Body of pancreas (tissue), 4 donors: ENCODE data around the gene HLX. TPM values are rescaled to one million over a fixed set of nuclear protein-coding genes. Genes with fewer than 3 reads are reported as not detected.
A peak's percentile ranks its signal among the peaks of the same experiment; 100 is the strongest.

Experiments
- ATAC-seq: fragments of 150-250 bp; one replicate; pipeline ENCODE4 v1.9.1; 2016
- DNase-seq, 4 donors: peaks; one replicate each; pipeline ENCODE4 v3.0.0-alpha.2; 2019
- H3K27ac ChIP-seq, 4 donors: fragments of 200-600 bp; sonication (generic); 1 replicate in 3 of 4; 2 replicates in 1 of 4; pipeline versions ENCODE4 v1.5.1 to v1.6.1; 2016 to 2019; ENCODE audit warnings: mild to moderate bottlenecking in 1 of 4, mixed read lengths in 1 of 4, moderate library complexity in 1 of 4
- H3K27me3 ChIP-seq, 2 donors: fragments of 200-600 bp; sonication (generic); one replicate each; pipeline ENCODE4 v1.6.0; 2016; ENCODE audit warnings: mild to moderate bottlenecking in 1 of 2
- H3K36me3 ChIP-seq, 2 donors: fragments of 200-600 bp; sonication (generic); replicated peaks in 1 of 2; 2 replicates each; pipeline ENCODE4 v1.5.1; 2016; ENCODE audit warnings: low read depth in 2 of 2; ENCODE audit not compliant: insufficient read depth in 1 of 2
- H3K4me1 ChIP-seq: fragments of 200-600 bp; sonication (generic); one replicate; pipeline ENCODE4 v1.6.0; 2016
- H3K4me3 ChIP-seq, 2 donors: fragments of 200-600 bp; sonication (generic); 1 replicate in 1 of 2; 2 replicates in 1 of 2; pipeline ENCODE4 v1.5.1; 2016 to 2019
- H3K9me3 ChIP-seq, 3 donors: fragments of 200-600 bp; sonication (generic); 1 replicate in 2 of 3; 2 replicates in 1 of 3; pipeline ENCODE4 v1.5.1; 2016
- POLR2A ChIP-seq, 3 donors: fragments of 450-650 bp; IDR thresholded peaks; one replicate each; pipeline ENCODE4 v1.6.1; 2016; ENCODE audit warnings: antibody characterized with exemption in 3 of 3, mild to moderate bottlenecking in 2 of 3
- WGBS, 2 donors: methylation state at CpG; one replicate each; pipeline ENCODE4 v1.1.5; 2017; 5-methylcytosine and 5-hydroxymethylcytosine counted together
- intact Hi-C: fragments of 100-400 bp; cut with DNase I; formaldehyde crosslinking; loops from one replicate; pipeline ENCODE4 v1.15.1; 2023
- total RNA-seq, 2 donors: library from RNA; depleted of rRNA; stranded (reverse); fragments of >200 nt; gene quantifications; one replicate each; pipeline ENCODE4 v1.1.0, GENCODE V29; 2016
- TF ChIP-seq, protein P1 (sequence below), 7 experiments: fragments of 450-650 bp in 4 of 7; fragments of 200-600 bp in 3 of 7; sonication (generic) in 3 of 7; IDR thresholded peaks; one replicate each; pipeline ENCODE4 v1.5.1; 2016 to 2019; ENCODE audit warnings: antibody characterized with exemption in 7 of 7

Gene HLX
- total RNA-seq, 2 donors from 2014 or later, result 1.6 to 1.8 TPM

DNA sequence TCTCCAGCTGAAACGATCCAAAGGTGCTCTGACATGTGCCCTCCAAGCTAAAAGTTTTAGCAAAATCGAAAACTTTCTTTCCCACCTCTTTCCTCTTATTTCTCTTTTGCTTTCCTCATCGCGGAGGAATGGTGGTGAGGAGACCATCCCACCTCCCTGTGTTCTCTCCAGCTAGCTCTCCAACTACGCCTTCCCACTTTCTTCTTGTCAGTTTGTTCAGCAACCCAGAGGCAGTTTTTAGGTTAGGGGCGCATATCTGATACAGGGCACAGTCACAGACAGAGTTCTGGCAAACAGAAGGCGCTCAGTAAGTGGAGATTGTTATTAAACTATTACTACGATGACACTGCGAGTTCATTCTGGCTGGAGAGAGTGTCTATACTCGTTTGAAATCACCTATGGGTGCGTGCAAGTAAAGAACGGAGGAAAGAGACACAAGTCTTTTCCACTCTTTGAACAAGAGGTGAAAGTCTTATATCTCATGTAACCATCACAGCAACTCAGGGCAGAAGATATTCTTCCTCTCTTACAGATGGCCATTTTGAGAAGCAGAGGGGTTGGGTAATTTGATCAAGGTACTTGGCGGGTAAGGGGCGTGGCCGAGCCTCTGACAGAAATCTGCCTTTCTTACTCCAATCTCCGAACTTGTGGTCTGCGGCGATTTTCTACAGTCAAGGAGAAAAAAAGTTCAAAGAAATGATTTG lies 13.9 kb downstream of the HLX start:
- ATAC-seq (no peak), DNase-seq (no peak)
- 15 to 19% methylated on average over 18 of the region's 18 CpGs for WGBS, 2 donors
- intact Hi-C loops, result no loop called here
- Histone ChIP-seq H3K27me3 (peaks cover 0 to 42% of the 10 kb centered on the region in 2 donors), H3K27ac (no peak overlapping the region), H3K4me3 (no peak overlapping the region), H3K36me3 (no peaks in the 10 kb centered on the region), H3K4me1 (peaks cover 31% of the 10 kb centered on the region), H3K9me3 (no peaks in the 10 kb centered on the region)
- TF ChIP-seq, protein P1, sequence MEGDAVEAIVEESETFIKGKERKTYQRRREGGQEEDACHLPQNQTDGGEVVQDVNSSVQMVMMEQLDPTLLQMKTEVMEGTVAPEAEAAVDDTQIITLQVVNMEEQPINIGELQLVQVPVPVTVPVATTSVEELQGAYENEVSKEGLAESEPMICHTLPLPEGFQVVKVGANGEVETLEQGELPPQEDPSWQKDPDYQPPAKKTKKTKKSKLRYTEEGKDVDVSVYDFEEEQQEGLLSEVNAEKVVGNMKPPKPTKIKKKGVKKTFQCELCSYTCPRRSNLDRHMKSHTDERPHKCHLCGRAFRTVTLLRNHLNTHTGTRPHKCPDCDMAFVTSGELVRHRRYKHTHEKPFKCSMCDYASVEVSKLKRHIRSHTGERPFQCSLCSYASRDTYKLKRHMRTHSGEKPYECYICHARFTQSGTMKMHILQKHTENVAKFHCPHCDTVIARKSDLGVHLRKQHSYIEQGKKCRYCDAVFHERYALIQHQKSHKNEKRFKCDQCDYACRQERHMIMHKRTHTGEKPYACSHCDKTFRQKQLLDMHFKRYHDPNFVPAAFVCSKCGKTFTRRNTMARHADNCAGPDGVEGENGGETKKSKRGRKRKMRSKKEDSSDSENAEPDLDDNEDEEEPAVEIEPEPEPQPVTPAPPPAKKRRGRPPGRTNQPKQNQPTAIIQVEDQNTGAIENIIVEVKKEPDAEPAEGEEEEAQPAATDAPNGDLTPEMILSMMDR (IDR thresholded peaks at IDR 0.05), result no peak
- no peak for TF ChIP-seq POLR2A (IDR thresholded peaks at IDR 0.05)

DNA sequence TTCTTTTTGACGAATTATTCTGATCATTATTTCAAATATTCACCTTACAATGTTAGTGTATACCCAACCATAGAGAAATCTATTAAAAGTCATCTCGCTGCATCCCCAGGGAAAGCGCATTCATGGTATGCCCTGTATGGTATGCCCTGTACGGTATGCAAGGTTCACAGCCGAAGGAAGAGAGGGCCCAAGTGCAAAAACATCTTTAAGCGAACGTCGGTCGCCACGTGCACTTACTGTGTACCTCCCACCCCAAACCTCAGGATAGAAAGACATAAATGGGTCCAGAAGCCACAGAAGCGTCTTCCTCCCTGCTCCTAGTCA lies 14.4 kb downstream of the HLX start:
- H3K27ac ChIP-seq, result no peak overlapping the region
- peaks cover 0 to 42% of the 10 kb centered on the region in 2 donors for H3K27me3 ChIP-seq
- peak overlapping the region in 1 of 2 donors; percentile 25 for H3K4me3 ChIP-seq
- no peaks in the 10 kb centered on the region for H3K9me3 ChIP-seq
- ATAC-seq (no peak), DNase-seq (no peak)
- WGBS, 2 donors, result 12 to 15% methylated on average over 11 of the region's 11 CpGs
- TF ChIP-seq, protein P1 (IDR thresholded peaks at IDR 0.05), result no peak
- no peak for TF ChIP-seq POLR2A (IDR thresholded peaks at IDR 0.05)
- H3K36me3 ChIP-seq, result no peaks in the 10 kb centered on the region
- peaks cover 26% of the 10 kb centered on the region for H3K4me1 ChIP-seq
- intact Hi-C loops, result no loop called here

DNA sequence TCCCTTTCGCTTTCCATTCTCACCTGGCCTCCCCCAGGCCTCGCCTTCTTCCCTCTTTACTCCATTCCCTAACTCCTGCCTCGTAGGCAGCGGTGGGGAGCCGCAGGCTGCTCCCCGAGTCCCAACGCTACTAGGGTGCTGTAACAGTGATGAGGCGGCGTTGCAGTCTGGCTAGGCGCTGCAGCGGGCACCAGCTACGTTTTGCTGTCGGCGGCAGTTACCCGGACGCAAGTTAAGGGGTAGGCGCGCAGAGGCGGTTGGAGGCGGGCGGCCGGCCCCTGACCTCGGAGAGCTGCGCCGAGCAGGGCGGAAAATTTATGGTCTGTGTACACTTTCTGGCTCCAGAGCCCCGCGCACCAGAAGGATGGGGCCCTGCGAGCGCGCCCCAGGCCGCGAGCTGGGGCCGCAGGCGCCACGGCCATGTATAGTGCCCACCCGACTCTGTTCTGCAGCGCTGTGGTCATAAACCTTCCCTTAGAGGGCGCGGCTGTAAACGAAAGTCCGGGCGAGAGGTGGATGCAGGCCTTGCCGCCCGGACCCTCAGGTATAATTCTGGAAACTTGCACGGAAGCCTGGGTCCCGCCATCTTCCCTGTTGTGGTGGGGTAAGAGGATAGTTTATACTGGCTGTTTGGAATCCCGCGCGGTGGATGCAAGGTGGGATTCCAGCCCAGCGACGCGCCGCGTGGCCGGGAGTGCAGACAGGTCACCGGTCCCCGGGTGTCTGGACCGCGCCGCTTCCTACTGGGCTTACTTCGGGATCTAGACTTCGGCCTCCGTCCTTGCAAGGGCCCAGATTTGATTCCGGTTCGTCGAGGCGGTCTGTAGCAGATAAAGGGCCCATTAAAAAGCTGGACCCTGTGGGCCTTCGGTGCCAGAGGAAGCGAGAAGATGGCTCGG lies 15.0 kb downstream of the HLX start:
- Histone ChIP-seq H3K9me3 (no peaks in the 10 kb centered on the region), H3K4me1 (peaks cover 25% of the 10 kb centered on the region), H3K27me3 (peaks cover 0 to 42% of the 10 kb centered on the region in 2 donors), H3K4me3 (peak overlapping the region in 1 of 2 donors; percentile 25), H3K36me3 (no peaks in the 10 kb centered on the region), H3K27ac (no peak overlapping the region)
- no peak for TF ChIP-seq POLR2A (IDR thresholded peaks at IDR 0.05)
- TF ChIP-seq, protein P1 (IDR thresholded peaks at IDR 0.05), result no peak
- intact Hi-C loops, result no loop called here
- WGBS, 2 donors, result 12 to 13% methylated on average over 31 to 69 of the region's 71 CpGs
- ATAC-seq (peak; percentile 51), DNase-seq (no peak)

DNA sequence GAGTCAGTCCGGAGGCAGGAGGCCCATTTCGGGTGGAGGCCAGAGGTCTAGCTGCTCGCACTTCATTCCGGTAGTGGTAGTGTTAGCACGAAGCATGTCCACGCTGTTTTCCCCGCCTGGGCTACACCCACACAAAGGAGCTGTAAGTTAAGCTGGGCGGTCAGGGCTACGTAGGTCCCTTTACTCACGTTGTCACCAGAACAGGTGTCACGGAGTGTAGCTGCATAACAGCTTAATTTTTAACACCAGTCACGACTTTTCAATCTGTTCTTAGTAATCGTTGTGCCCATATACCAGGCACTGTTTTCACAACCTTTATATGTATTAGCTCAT lies 15.6 kb downstream of the HLX start:
- H3K27ac ChIP-seq, result no peak overlapping the region
- DNase-seq (no peak), ATAC-seq (no peak)
- WGBS, 2 donors, result 54 to 60% methylated on average over 13 of the region's 13 CpGs
- TF ChIP-seq POLR2A (IDR thresholded peaks at IDR 0.05), result no peak
- TF ChIP-seq, protein P1 (IDR thresholded peaks at IDR 0.05), result no peak
- peaks cover 25% of the 10 kb centered on the region for H3K4me1 ChIP-seq
- intact Hi-C loops, result no loop called here
- H3K9me3 ChIP-seq, result no peaks in the 10 kb centered on the region
- no peak overlapping the region for H3K4me3 ChIP-seq
- H3K27me3 ChIP-seq, result peaks cover 0 to 42% of the 10 kb centered on the region in 2 donors
- H3K36me3 ChIP-seq, result no peaks in the 10 kb centered on the region
